ENCODE results near the gene LCMT1. TPM values are rescaled to one million over a fixed set of nuclear protein-coding genes. Genes with fewer than 3 reads are reported as not detected.
A peak's percentile ranks its signal among the peaks of the same experiment; 100 is the strongest.
"Not testable (repeated sequence)": the region's sequence is repeated elsewhere in the genome, so short reads cannot be mapped to it uniquely, and the experiment has no call there.

The LCMT1 gene
- total and polyA plus RNA-seq, 7 donors: 35.1 to 54.5 (median 41.9) TPM

DNA sequence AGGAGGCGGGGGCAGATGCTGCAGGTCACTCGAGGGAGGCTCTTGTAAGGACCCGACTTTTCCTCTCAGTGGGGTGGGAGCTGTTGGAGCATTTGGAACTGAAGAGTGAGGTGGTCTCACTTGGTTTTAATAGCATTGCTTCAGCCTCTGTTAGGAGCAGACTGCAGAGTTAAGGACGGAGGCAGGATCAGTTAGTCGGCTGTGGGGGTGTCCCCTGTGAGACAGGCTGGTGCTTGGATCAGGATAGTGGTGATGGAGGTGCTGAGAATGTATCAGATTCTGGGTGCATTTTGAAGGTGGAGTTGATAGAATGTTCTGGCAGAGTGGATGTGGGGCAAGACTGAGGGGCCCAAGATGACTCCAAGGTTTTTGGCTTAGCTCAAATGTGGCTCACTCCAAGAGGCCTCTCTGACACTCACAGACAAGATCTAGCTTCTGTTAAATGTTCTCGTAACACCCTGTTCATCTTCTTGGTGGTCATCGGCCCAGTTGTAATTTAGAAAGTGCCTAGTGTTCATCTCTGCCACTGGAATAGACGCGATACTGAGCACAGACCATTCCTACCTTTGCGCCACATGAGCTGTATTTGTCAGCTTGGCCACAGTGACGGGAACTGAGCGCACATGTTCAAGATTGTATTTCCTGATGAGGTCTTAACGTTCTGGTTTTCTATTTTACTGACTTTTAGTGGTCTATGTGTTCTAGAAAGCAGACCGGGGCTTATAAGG lies 7.5 kb downstream of the LCMT1 start:
- no peaks in the 10 kb centered on the region for H3K9me3 ChIP-seq
- DNase-seq (no peak), ATAC-seq (peak in 2 of 4 donors; percentile 38 to 73)
- intact Hi-C loops (cut with DNase I): loop anchor here (10.0 kb wide), 2 partner anchors 564 to 574 kb away; no protein-coding TSS in a partner anchor
- H3K27ac ChIP-seq: peak overlapping the region; percentile 36
- TF ChIP-seq, protein P1, sequence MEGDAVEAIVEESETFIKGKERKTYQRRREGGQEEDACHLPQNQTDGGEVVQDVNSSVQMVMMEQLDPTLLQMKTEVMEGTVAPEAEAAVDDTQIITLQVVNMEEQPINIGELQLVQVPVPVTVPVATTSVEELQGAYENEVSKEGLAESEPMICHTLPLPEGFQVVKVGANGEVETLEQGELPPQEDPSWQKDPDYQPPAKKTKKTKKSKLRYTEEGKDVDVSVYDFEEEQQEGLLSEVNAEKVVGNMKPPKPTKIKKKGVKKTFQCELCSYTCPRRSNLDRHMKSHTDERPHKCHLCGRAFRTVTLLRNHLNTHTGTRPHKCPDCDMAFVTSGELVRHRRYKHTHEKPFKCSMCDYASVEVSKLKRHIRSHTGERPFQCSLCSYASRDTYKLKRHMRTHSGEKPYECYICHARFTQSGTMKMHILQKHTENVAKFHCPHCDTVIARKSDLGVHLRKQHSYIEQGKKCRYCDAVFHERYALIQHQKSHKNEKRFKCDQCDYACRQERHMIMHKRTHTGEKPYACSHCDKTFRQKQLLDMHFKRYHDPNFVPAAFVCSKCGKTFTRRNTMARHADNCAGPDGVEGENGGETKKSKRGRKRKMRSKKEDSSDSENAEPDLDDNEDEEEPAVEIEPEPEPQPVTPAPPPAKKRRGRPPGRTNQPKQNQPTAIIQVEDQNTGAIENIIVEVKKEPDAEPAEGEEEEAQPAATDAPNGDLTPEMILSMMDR (IDR thresholded peaks at IDR 0.05): no peak
- peaks cover 0 to 18% of the 10 kb centered on the region in 2 donors for H3K36me3 ChIP-seq (ENCODE audit: insufficient read depth in 1 of 2, low read depth in 1 of 2)
- no peaks in the 10 kb centered on the region for H3K27me3 ChIP-seq (ENCODE audit: insufficient read depth in 3 of 3, low read length in 2 of 3)
- 68 to 75% (median 75%) methylated on average over 14 of the region's 14 CpGs for WGBS, 3 donors
- H3K4me1 ChIP-seq: peaks cover 7% of the 10 kb centered on the region
- H3K4me3 ChIP-seq: no peak overlapping the region

DNA sequence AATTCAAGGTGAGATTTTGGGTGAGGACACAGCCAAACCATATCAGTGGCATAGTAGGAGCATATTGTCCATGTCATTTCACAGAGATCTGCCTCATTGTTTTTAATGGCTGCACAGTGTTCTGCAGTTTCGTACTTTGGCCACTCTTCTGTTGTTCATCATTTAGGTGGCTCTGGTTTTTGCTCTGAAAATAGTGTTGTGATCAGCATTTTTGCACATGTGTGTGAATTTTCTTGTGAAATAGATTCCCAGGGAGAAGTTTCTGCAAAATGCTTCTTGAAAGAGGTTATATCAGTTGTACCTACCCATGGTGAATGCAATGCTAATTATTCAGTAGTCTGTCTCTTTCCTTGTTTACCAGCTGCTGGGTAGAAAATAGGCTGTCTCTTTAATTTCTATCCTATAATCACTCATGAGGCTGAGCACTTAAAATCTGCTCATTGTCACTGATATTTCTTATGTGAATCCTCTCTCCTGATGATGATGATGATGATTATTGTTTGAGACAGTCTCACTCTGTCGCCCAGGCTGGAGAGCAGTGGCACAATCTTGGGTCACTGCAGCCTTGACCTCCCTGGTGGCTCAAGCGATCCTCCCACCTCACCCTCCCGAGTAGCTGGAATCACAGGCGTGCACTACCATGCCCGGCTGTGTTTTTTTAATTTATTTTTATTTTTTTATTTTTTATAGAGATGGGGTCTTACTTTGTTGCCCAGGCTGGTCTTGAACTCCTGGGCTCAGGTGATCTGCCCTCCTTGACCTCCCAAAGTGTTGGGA lies 10.5 kb downstream of the LCMT1 start:
- WGBS, 3 donors: 72 to 84% (median 83%) methylated on average over 6 of the region's 6 CpGs
- intact Hi-C loops (cut with DNase I): no loop called here
- no peak overlapping the region for H3K4me3 ChIP-seq
- H3K4me1 ChIP-seq: peaks cover 7% of the 10 kb centered on the region
- no peak overlapping the region for H3K27ac ChIP-seq
- H3K9me3 ChIP-seq: no peaks in the 10 kb centered on the region
- ATAC-seq (no peak), DNase-seq (no peak)
- H3K27me3 ChIP-seq (ENCODE audit: insufficient read depth in 3 of 3, low read length in 2 of 3): no peaks in the 10 kb centered on the region
- peaks cover 0 to 5% of the 10 kb centered on the region in 2 donors for H3K36me3 ChIP-seq (ENCODE audit: insufficient read depth in 1 of 2, low read depth in 1 of 2)
- TF ChIP-seq, protein P1 (IDR thresholded peaks at IDR 0.05): no peak

DNA sequence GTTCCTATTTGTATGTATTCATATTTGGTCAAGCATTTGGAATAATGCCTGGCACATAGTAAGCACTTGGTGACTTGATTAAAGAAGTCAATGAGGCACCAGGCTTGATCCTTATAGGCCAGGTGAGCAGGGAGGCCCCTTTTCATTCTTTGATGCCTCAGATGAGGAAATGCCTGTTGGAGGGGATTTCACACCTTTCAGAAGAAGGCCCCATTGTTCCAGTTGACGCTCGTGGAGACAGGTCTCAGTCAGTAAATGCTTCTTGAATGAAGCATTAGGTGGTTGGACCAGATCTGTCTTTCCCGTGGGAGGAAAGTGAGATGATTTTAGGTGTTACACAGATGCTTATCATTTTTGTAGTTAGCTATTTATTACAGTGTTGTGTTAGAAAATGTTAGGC lies 13.0 kb downstream of the LCMT1 start:
- Histone ChIP-seq H3K27me3 (ENCODE audit: insufficient read depth in 3 of 3, low read length in 2 of 3) (no peaks in the 10 kb centered on the region), H3K4me3 (no peak overlapping the region), H3K27ac (no peak overlapping the region), H3K4me1 (peaks cover 2% of the 10 kb centered on the region), H3K36me3 (ENCODE audit: insufficient read depth in 1 of 2, low read depth in 1 of 2) (peaks cover 0 to 15% of the 10 kb centered on the region in 2 donors), H3K9me3 (no peaks in the 10 kb centered on the region)
- TF ChIP-seq, protein P1 (IDR thresholded peaks at IDR 0.05): no peak
- DNase-seq: no peak
- ATAC-seq: no peak
- intact Hi-C loops (cut with DNase I): no loop called here
- WGBS, 3 donors: 62 to 71% (median 71%) methylated on average over 3 of the region's 3 CpGs

DNA sequence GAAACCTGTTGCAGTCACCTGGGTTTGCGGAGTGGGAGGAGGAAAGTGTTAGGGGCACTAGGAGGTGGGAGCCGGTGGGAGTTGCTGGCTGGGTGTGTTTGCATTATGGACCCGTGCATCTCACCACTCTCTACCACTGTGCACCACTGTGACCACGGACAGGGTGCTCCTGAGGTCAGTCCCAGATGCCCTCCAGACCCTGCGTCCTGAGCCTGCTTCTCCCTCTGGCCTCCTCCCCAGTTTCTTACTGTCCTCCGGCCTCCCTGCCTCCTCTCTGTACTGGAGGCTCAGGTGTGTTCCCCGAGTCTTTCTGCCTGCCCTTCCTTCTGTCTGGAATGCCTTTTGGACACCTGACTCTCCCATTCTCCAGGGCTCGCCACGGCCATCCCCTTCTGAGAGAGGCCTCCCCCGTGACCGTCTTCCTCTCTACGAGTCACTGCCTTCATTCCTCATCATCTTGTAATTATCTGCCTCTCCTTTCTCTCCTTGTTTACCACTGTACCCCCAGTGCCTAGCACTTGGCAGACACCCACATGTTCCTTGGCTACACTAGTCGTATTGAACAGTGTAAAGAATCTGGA lies 14.6 kb downstream of the LCMT1 start:
- H3K27ac ChIP-seq; H3K4me1 ChIP-seq; H3K4me3 ChIP-seq; DNase-seq; H3K9me3 ChIP-seq; H3K27me3 ChIP-seq (ENCODE audit: insufficient read depth in 3 of 3, low read length in 2 of 3): not testable (repeated sequence)
- H3K36me3 ChIP-seq (ENCODE audit: insufficient read depth in 1 of 2, low read depth in 1 of 2): peaks cover 0 to 29% of the 10 kb centered on the region in 2 donors
- WGBS, 3 donors: 80 to 85% (median 81%) methylated on average over 13 of the region's 13 CpGs
- ATAC-seq: peak in 2 of 4 donors; percentile 41 to 50
- intact Hi-C loops (cut with DNase I): loop anchor here in 1 of 2 donors (1.0 to 5.0 kb wide), 2 partner anchors 71 to 101 kb away; no protein-coding TSS in a partner anchor

DNA sequence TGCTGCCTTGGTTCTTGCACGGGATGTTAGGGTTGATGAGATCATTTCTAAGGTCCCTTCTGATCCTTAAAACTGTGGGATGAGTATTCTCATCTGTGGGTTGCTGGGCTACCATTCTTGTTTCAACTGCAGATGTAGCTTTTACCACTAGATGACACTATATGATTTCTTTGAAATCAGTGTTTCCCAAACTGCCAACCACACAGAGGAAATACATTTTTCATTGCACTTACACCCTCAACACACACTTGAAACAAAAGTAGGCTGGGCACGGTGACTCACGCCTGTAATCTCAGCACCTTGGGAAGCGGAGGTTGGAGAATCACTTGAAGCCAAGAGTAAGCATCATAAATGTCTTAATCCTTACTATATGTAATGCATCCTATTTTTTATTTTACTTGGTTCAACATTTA lies 15.3 kb downstream of the LCMT1 start:
- H3K36me3 ChIP-seq (ENCODE audit: insufficient read depth in 1 of 2, low read depth in 1 of 2): peaks cover 0 to 35% of the 10 kb centered on the region in 2 donors

DNA sequence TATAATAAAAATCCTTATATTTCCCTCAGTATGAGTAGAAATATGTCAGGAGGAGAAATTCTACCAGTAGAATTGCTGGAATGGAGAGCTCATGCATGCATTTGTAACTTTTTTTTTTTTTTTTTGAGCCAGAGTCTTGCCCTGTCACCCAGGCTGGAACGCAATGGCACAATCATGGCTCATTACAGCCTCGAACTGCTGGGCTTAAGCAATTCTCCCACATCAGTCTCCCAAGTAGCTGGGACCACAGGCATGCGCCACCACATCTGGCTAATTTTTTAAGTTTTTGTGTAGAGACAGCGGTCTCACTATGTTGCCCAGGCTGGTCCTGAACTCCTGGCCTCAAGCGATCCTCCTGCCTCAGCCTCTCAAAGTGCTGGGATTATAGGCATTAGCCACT lies 21.2 kb downstream of the LCMT1 start:
- H3K4me3 ChIP-seq; DNase-seq; ATAC-seq; intact Hi-C loops (cut with DNase I); H3K27ac ChIP-seq; H3K4me1 ChIP-seq; H3K9me3 ChIP-seq; H3K27me3 ChIP-seq (ENCODE audit: insufficient read depth in 3 of 3, low read length in 2 of 3): not testable (repeated sequence)
- peaks cover 2 to 86% of the 10 kb centered on the region in 2 donors for H3K36me3 ChIP-seq (ENCODE audit: insufficient read depth in 1 of 2, low read depth in 1 of 2)
- 93 to 97% (median 94%) methylated on average over 5 of the region's 5 CpGs for WGBS, 3 donors

More for the DNA sequence above, 15.3 kb downstream of the LCMT1 start:
- Histone ChIP-seq H3K27me3 (ENCODE audit: insufficient read depth in 3 of 3, low read length in 2 of 3) (no peaks in the 10 kb centered on the region), H3K4me3 (no peak overlapping the region), H3K9me3 (no peaks in the 10 kb centered on the region), H3K27ac (no peak overlapping the region), H3K4me1 (peaks cover 2% of the 10 kb centered on the region)
- TF ChIP-seq, protein P1 (IDR thresholded peaks at IDR 0.05): peak; percentile 28
- intact Hi-C loops (cut with DNase I): loop anchor here in 1 of 2 donors (1.0 to 5.0 kb wide), 2 partner anchors 72 to 100 kb away; no protein-coding TSS in a partner anchor
- 66 to 78% (median 76%) methylated on average over 4 of the region's 4 CpGs for WGBS, 3 donors
- DNase-seq (no peak), ATAC-seq (peak in 2 of 4 donors; percentile 19 to 32)
